A673 (cell line): ENCODE measurements around the gene ESD. TPM values are rescaled to one million over a fixed set of nuclear protein-coding genes. Genes with fewer than 3 reads are reported as not detected.

Experiments
- Bru-seq: library from RNA; stranded (reverse); fragments of 400-500 nt; gene quantifications from one replicate; lab custom pipeline; 2021; lab: Mats Ljungman, UMichigan
- BruChase-seq, 2 experiments: library from RNA; stranded (reverse); fragments of 400-500 nt; gene quantifications; one replicate each; lab custom pipeline; 2021; lab: Mats Ljungman, UMichigan
- BruUV-seq: library from RNA; stranded (reverse); fragments of 400-500 nt; replicated peaks from 2 replicates; lab custom pipeline; 2021; lab: Mats Ljungman, UMichigan
- CTCF ChIA-PET: fragments of 300-600 bp; sonication (Branson Sonifier 250); formaldehyde crosslinking; loops from one replicate; lab custom pipeline; 2022; ENCODE audit warnings: antibody characterized with exemption; lab: Charles Lee
- POLR2A ChIA-PET: fragments of 300-600 bp; sonication (Branson Sonifier 250); formaldehyde crosslinking; loops from one replicate; lab custom pipeline; 2022; ENCODE audit warnings: antibody characterized with exemption; ENCODE audit not compliant: low non-redundant PET; lab: Charles Lee
- DNase-seq: peaks from one replicate; pipeline ENCODE4 v3.0.0-alpha.2; 2015; ENCODE audit warnings: low spot score
- H3K27ac ChIP-seq: fragments of 200-600 bp; sonication (generic); 2 replicates; pipeline ENCODE4 v1.5.1; 2016; ENCODE audit warnings: mixed run types, low read depth, mild to moderate bottlenecking, mixed read lengths, antibody characterized with exemption, low read length; ENCODE audit not compliant: poor library complexity, severe bottlenecking
- H3K27me3 ChIP-seq: fragments of 200-600 bp; sonication (generic); replicated peaks from 2 replicates; pipeline ENCODE4 v1.6.1; 2017; ENCODE audit warnings: mixed run types, low read depth, mild to moderate bottlenecking, mixed read lengths, antibody characterized with exemption, low read length; ENCODE audit not compliant: insufficient read depth, poor library complexity
- H3K36me3 ChIP-seq: fragments of 200-600 bp; sonication (generic); 2 replicates; pipeline ENCODE4 v1.6.1; 2016; ENCODE audit warnings: mixed run types, mild to moderate bottlenecking, mixed read lengths, antibody characterized with exemption, low read length; ENCODE audit not compliant: insufficient read depth, poor library complexity, severe bottlenecking
- H3K4me1 ChIP-seq: fragments of 200-600 bp; sonication (generic); 2 replicates; pipeline ENCODE4 v1.6.1; 2017; ENCODE audit warnings: mixed run types, mild to moderate bottlenecking, mixed read lengths, antibody characterized with exemption, low read length; ENCODE audit not compliant: insufficient read depth, poor library complexity, severe bottlenecking
- H3K4me3 ChIP-seq: fragments of 200-600 bp; sonication (generic); 2 replicates; pipeline ENCODE4 v1.5.1; 2016; ENCODE audit warnings: low read depth, mixed run types, mild to moderate bottlenecking, mixed read lengths, low read length; ENCODE audit not compliant: poor library complexity, severe bottlenecking
- H3K9me3 ChIP-seq: fragments of 200-600 bp; sonication (generic); 2 replicates; pipeline ENCODE4 v1.6.1; 2016; ENCODE audit warnings: mixed run types, low read depth, mild to moderate bottlenecking, mixed read lengths, antibody characterized with exemption, low read length; ENCODE audit not compliant: poor library complexity, severe bottlenecking
- EZH2 ChIP-seq: fragments of 200-600 bp; sonication (generic); IDR thresholded peaks from 2 replicates; pipeline ENCODE4 v1.6.1; 2017; ENCODE audit warnings: borderline replicate concordance, low read depth, mild to moderate bottlenecking, mixed read lengths, antibody characterized with exemption, low read length; ENCODE audit not compliant: poor library complexity, severe bottlenecking
- intact Hi-C: fragments of 100-400 bp; cut with micrococcal nuclease; formaldehyde crosslinking; loops from one replicate; pipeline ENCODE4 v1.10.0; 2022; ENCODE audit not compliant: unreplicated experiment
- long read RNA-seq: library from polyadenylated mRNA; stranded (forward); transcript quantifications from one replicate; pipeline ENCODE4 v2.0.0, GENCODE V29; 2022
- total RNA-seq: library from RNA; stranded (reverse); gene quantifications from 2 replicates; pipeline ENCODE4 v1.2.3, GENCODE V29; 2021
- TF ChIP-seq, protein P1 (sequence below): fragments of 300-800, 200-600 bp; sonication (generic); conservative IDR thresholded peaks from 2 replicates; pipeline ENCODE4 v1.5.1; 2017; ENCODE audit warnings: low read depth, mild to moderate bottlenecking, antibody characterized with exemption, low read length, moderate library complexity, mixed read lengths

ESD gene, protein sequence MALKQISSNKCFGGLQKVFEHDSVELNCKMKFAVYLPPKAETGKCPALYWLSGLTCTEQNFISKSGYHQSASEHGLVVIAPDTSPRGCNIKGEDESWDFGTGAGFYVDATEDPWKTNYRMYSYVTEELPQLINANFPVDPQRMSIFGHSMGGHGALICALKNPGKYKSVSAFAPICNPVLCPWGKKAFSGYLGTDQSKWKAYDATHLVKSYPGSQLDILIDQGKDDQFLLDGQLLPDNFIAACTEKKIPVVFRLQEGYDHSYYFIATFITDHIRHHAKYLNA
- total RNA-seq (165 and 167 TPM in 2 replicates), Bru-seq, nascent RNA (percentile 92 among the genes with signal in this experiment), BruChase-seq, experiment 1, labeled RNA remaining after a 2-hour chase (percentile 72 among the genes with signal in this experiment), BruChase-seq, experiment 2, labeled RNA remaining after a 6-hour chase (percentile 83 among the genes with signal in this experiment)
- long read RNA-seq, transcript ESD-202 (10 exons, 1,192 nt), result major isoform, 170 of 209 reads
- long read RNA-seq, partial matches to known transcripts, result 21 of 209 reads
- long read RNA-seq, other reads (novel, unspliced or antisense), result 16 of 209 reads

DNA sequence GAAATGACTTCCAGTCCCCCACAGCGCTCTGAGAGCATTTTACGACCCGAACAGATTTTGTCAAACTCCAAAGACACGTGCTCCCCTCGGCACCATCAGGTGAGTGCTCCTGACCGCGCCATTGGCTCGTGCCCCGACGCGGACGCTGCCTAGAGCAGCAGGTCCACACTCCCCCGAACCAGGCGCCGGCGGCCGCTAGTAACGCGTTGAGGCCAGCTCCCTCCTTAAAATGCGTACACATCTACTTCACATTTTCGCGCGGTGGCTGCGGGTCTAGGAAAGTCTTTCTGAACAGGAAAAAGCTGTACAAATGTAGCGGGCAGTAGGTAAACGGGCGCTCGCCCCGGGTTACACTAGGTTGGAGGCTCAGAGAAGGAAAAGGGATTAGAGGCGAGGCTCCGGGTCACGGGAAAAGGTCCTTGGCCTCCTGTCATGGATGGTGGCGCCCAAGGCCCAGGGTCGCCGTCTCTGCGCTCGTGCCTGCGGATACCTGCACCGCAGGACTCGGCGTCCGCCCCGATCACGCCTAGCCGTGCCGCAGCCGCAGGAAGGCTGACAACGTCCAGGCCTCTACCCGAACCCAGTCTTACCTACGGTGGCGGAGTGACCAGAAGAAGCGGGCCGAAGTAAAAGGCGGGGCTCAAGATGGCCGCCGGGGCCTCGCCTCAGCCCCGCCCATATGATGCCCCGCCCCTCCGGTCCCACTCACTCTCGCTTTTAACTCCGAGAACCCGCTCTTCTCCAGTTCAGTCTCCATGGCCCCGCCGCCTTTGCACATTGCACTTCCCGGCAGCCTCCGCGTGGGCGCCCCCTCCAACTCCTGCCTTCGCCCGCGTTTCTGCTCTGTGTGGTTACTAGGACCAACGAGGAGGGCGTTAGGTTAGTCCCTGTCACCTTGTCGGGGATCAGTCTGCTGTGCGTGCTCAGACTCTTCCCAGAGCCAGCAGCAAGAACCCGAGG lies at the start of gene ESD:
Gene ESD, minus strand, starts transcription at position 647 of the 960 bp plus-strand sequence. CDS start 5,748 bp downstream, outside the sequence.
- H3K9me3 ChIP-seq, result no peaks in the 10 kb centered on the region
- peak within 1 kb of the TSS; percentile 69 for H3K4me3 ChIP-seq
- intact Hi-C loops, result no loop called here
- H3K36me3 ChIP-seq, result peaks cover 12% of the 10 kb centered on the region
- H3K27ac ChIP-seq, result peak within 1 kb of the TSS; percentile 83
- POLR2A ChIA-PET, result no interaction called here
- TF ChIP-seq, protein P1, sequence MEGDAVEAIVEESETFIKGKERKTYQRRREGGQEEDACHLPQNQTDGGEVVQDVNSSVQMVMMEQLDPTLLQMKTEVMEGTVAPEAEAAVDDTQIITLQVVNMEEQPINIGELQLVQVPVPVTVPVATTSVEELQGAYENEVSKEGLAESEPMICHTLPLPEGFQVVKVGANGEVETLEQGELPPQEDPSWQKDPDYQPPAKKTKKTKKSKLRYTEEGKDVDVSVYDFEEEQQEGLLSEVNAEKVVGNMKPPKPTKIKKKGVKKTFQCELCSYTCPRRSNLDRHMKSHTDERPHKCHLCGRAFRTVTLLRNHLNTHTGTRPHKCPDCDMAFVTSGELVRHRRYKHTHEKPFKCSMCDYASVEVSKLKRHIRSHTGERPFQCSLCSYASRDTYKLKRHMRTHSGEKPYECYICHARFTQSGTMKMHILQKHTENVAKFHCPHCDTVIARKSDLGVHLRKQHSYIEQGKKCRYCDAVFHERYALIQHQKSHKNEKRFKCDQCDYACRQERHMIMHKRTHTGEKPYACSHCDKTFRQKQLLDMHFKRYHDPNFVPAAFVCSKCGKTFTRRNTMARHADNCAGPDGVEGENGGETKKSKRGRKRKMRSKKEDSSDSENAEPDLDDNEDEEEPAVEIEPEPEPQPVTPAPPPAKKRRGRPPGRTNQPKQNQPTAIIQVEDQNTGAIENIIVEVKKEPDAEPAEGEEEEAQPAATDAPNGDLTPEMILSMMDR, result no peak
- TF ChIP-seq EZH2, result no peak
- H3K4me1 ChIP-seq, result peaks cover 19% of the 10 kb centered on the region
- no TSS peak for BruUV-seq
- CTCF ChIA-PET, result no interaction called here
- peak; percentile 96 for DNase-seq
- H3K27me3 ChIP-seq, result no peaks in the 10 kb centered on the region

DNA sequence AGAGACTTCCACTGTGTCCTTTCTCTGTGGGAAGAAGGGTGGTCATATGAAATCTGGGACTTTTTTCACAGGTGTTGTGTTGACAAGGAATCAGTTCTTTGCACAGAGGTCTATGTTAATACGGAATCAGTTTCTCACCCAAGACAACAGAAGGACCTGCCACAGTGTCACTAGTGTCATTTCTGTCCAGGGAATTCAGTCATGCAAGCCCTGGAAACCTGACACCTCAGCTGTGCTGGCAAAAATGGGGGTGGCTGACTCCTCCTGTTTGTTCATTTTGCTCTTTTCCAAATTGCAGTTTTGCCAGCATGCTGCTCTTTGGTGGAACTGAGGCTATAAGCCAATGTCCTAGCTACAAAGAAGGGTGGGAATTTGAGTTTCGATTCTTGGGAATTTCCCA lies 49.8 kb upstream of the ESD start:
- no peak for TF ChIP-seq EZH2
- TF ChIP-seq, protein P1, result no peak
- no peaks in the 10 kb centered on the region for H3K27me3 ChIP-seq
- H3K4me3 ChIP-seq, result no peak overlapping the region
- POLR2A ChIA-PET, result no interaction called here
- no peak for DNase-seq
- CTCF ChIA-PET, result no interaction called here
- H3K36me3 ChIP-seq, result no peaks in the 10 kb centered on the region
- H3K9me3 ChIP-seq, result no peaks in the 10 kb centered on the region
- intact Hi-C loops, result no loop called here
- no peaks in the 10 kb centered on the region for H3K4me1 ChIP-seq
- BruUV-seq, result no TSS peak
- no peak overlapping the region for H3K27ac ChIP-seq

DNA sequence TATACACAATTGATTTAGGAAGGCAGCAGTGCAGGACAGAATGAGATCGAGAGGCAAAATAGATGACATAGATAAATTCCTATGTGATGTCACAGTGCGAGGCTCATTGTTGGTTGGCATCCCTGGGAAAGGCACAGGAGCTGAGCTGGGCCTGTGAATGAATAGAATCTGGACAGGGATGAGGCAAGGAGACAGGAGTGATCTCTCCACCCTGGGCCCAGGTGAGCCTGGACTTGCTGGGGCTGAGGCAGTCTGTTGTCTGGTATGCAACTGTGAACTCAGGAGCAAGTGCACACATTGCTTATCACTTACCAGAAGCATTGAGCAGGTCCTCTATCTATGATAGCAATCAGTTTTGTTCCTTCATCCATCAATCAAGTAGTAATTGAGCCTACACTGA lies 48.2 kb upstream of the ESD start:
- Histone ChIP-seq H3K4me1 (no peaks in the 10 kb centered on the region), H3K4me3 (no peak overlapping the region), H3K9me3 (no peaks in the 10 kb centered on the region), H3K27ac (no peak overlapping the region), H3K36me3 (no peaks in the 10 kb centered on the region), H3K27me3 (no peaks in the 10 kb centered on the region)
- intact Hi-C loops, result no loop called here
- ChIA-PET POLR2A (no interaction called here), CTCF (no interaction called here)
- no TSS peak for BruUV-seq
- TF ChIP-seq EZH2, result no peak
- TF ChIP-seq, protein P1, result no peak
- DNase-seq, result no peak
